Measurements from ENCODE around the gene PACSIN1.

The PACSIN1 gene

DNA sequence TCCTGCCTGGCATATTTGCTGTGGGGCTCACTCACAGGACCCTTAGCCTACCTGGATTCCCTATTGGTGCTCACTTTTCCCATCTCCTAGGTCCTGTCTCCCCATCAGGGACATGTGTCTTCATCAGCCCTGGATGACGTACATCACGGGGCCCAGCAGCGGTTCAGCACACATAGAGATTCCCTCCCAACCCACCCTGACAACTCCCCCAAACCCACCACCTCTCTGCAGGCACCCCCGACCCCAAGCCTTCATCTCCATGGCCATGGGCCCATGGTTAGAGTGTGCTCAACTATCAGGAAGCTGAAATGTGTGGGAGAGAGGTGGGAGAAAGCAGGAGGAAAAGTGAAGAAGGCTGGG, 115.7 kb downstream of the PACSIN1 start:
- DNase-seq (ENCODE audit: low read depth), result no peak

DNA sequence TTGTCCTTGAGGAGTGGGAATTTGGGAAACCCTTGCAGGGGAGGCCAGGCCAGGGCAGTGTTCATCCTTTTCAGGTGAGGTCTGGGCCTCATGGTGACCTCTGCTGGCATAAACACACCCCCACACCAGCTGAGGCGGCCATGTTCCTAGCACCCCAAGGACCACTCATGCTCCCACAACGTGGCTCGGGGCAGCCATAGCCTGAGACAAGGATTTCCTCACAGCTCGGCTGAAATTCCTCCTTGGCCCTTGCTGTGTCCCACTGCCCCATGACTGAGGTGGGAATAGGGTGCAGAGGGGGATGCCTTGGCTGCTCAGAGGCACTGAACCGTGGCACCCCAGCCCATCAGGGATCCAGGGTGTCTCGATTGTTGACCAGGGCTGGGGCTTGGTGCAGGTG, 117.6 kb downstream of the PACSIN1 start:
- DNase-seq (ENCODE audit: low read depth), result no peak

DNA sequence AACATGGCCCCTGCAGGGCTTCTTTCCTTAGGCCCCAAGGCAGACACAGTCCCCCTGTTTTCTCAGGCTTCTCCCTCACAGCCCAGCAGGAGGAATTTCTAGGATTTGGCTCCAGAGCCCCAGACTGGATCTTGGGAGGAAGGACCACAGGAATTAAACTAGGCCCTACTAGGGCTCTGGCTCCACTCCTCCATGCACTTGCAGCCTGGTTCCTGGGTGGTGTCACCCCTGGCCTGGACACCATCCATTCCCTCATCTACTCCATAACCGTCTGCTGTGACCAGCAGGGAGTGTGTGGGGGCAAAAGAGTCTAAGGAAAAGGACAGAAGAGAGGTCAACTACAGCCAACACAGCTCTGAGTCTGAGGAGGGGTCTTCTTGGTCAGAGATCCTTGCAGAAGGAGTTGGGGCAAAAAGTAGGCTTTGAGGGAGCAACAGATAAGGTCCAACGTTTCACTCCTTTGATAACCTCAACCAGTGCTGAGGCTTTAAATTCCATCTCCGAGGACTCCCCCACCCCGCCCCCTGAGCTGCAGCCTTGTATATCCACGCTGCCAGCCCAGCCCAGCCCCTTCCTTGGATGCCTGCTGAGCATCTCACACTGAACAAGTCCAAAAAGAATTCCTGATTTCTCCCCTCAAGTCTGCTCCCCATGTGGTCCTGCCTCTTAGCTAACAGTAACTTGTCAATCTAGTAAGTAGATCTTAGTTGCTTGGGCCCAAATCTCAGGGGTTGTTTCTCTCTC, 118.2 kb downstream of the PACSIN1 start:
- no peak for DNase-seq (ENCODE audit: low read depth)

DNA sequence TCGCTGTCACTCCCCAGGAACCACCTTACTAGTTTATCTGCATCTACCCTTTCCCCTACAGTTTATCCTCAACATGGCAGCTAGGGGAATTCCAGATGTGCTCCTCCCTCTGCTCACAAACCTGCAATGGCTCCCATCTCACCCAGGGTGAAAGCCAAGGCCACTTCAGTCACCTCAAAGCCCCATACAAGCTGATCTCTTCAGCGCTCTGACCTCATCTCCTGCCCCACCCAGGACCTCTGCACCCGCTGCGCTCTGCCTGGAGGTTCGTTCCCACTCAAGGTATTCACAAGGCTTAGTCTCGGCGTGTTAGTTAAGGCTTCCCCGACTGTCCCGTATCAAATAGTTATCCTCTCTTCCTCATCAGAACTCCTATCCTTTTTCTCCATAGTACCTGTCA, 118.8 kb downstream of the PACSIN1 start:
- no peak for DNase-seq (ENCODE audit: low read depth)
